Measurements from ENCODE around the gene RBM43.
"Not testable (repeated sequence)": the region's sequence is repeated elsewhere in the genome, so short reads cannot be mapped to it uniquely, and the experiment has no call there.

RBM43 gene

GRCh38 chr2:151299920-151300539, 38.4 kb upstream of the RBM43 start:
- Histone ChIP-seq H3K9me3 (no peaks in the 10 kb centered on the region), H3K27me3 (no peaks in the 10 kb centered on the region), H3K4me3 (ENCODE audit: low read depth, low read length) (no peak overlapping the region), H3K36me3 (no peaks in the 10 kb centered on the region), H3K4me1 (no peaks in the 10 kb centered on the region)
- no peak for TF ChIP-seq CTCF (IDR thresholded peaks at IDR 0.05; ENCODE audit: low read depth, low read length)
- DNase-seq = no peak

- H3K27me3 ChIP-seq = no peaks in the 10 kb centered on the region
- no peaks in the 10 kb centered on the region for H3K4me1 ChIP-seq
- no peaks in the 10 kb centered on the region for H3K9me3 ChIP-seq
- no peak overlapping the region for H3K4me3 ChIP-seq (ENCODE audit: low read depth, low read length)
- H3K36me3 ChIP-seq = no peaks in the 10 kb centered on the region
- no peak for TF ChIP-seq CTCF (IDR thresholded peaks at IDR 0.05; ENCODE audit: low read depth, low read length)
- DNase-seq = no peak
These were observed 36.2 kb upstream of the RBM43 start for GRCh38 chr2:151297882-151298281.

GRCh38 chr2:151295926-151296325, 34.3 kb upstream of the RBM43 start:
- not testable (repeated sequence) for H3K36me3 ChIP-seq; H3K4me3 ChIP-seq (ENCODE audit: low read depth, low read length); DNase-seq; H3K27me3 ChIP-seq; H3K9me3 ChIP-seq; H3K4me1 ChIP-seq

GRCh38 chr2:151292546-151292945, 30.9 kb upstream of the RBM43 start:
- Histone ChIP-seq H3K27me3 (no peaks in the 10 kb centered on the region), H3K36me3 (no peaks in the 10 kb centered on the region), H3K4me3 (ENCODE audit: low read depth, low read length) (no peak overlapping the region), H3K4me1 (no peaks in the 10 kb centered on the region), H3K9me3 (no peaks in the 10 kb centered on the region)
- no peak for DNase-seq
- no peak for TF ChIP-seq CTCF (IDR thresholded peaks at IDR 0.05; ENCODE audit: low read depth, low read length)

- Histone ChIP-seq H3K36me3 (no peaks in the 10 kb centered on the region), H3K4me3 (ENCODE audit: low read depth, low read length) (no peak overlapping the region), H3K27me3 (no peaks in the 10 kb centered on the region), H3K4me1 (no peaks in the 10 kb centered on the region), H3K9me3 (no peaks in the 10 kb centered on the region)
- DNase-seq = no peak
- no peak for TF ChIP-seq CTCF (IDR thresholded peaks at IDR 0.05; ENCODE audit: low read depth, low read length)
These were observed 30.5 kb upstream of the RBM43 start for GRCh38 chr2:151292141-151292540.

- H3K9me3 ChIP-seq = no peaks in the 10 kb centered on the region
- H3K36me3 ChIP-seq = no peaks in the 10 kb centered on the region
- no peaks in the 10 kb centered on the region for H3K27me3 ChIP-seq
- no peak overlapping the region for H3K4me3 ChIP-seq (ENCODE audit: low read depth, low read length)
- no peaks in the 10 kb centered on the region for H3K4me1 ChIP-seq
- no peak for DNase-seq
- no peak for TF ChIP-seq CTCF (IDR thresholded peaks at IDR 0.05; ENCODE audit: low read depth, low read length)
These were observed 29.6 kb upstream of the RBM43 start for GRCh38 chr2:151291224-151291623.

Measured in BE2C (cell line).